GM23248 (cell line): Measurements from ENCODE around the gene PI4KB. TPM values are rescaled to one million over a fixed set of nuclear protein-coding genes. Genes with fewer than 3 reads are reported as not detected.

ENCODE experiments used
- DNase-seq: peaks from one replicate; pipeline ENCODE4 v3.0.0-alpha.2; 2015
- H2AFZ ChIP-seq: fragments of 200-600 bp; sonication (generic); 2 replicates; pipeline ENCODE4 v1.6.1; 2016; ENCODE audit warnings: antibody characterized with exemption
- H3F3A ChIP-seq: fragments of 200-600 bp; sonication (generic); 2 replicates; pipeline ENCODE4 v1.6.1; 2016; ENCODE audit warnings: mild to moderate bottlenecking, antibody characterized with exemption, mixed run types; ENCODE audit not compliant: insufficient read depth
- H3K27ac ChIP-seq: fragments of 200-600 bp; sonication (generic); 2 replicates; pipeline ENCODE4 v1.5.1; 2016; ENCODE audit warnings: mild to moderate bottlenecking
- H3K27me3 ChIP-seq: fragments of 200-600 bp; sonication (generic); replicated peaks from 2 replicates; pipeline ENCODE4 v1.6.1; 2016; ENCODE audit warnings: mild to moderate bottlenecking; ENCODE audit not compliant: insufficient read depth
- H3K36me3 ChIP-seq: fragments of 200-600 bp; sonication (generic); 2 replicates; pipeline ENCODE4 v1.6.1; 2016; ENCODE audit warnings: low read depth, mild to moderate bottlenecking
- H3K4me1 ChIP-seq: fragments of 200-600 bp; sonication (generic); 2 replicates; pipeline ENCODE4 v1.6.1; 2016; ENCODE audit warnings: mild to moderate bottlenecking; ENCODE audit not compliant: insufficient read depth
- H3K4me2 ChIP-seq: fragments of 200-600 bp; sonication (generic); one replicate; pipeline ENCODE4 v1.6.1; 2016; ENCODE audit warnings: mild to moderate bottlenecking; ENCODE audit not compliant: unreplicated experiment
- H3K4me3 ChIP-seq: fragments of 200-600 bp; sonication (generic); 2 replicates; pipeline ENCODE4 v1.5.1; 2016; ENCODE audit warnings: mild to moderate bottlenecking
- H3K79me2 ChIP-seq: fragments of 200-600 bp; sonication (generic); 2 replicates; pipeline ENCODE4 v1.6.1; 2016; ENCODE audit warnings: mild to moderate bottlenecking; ENCODE audit not compliant: insufficient read depth
- H3K9ac ChIP-seq: fragments of 200-600 bp; sonication (generic); 2 replicates; pipeline ENCODE4 v1.6.1; 2016; ENCODE audit warnings: mild to moderate bottlenecking
- H3K9me2 ChIP-seq: fragments of 200-600 bp; sonication (generic); 2 replicates; pipeline ENCODE4 v1.6.1; 2016; ENCODE audit warnings: mixed run types, mild to moderate bottlenecking, moderate library complexity; ENCODE audit not compliant: insufficient read depth
- H3K9me3 ChIP-seq: fragments of 200-600 bp; sonication (generic); one replicate; pipeline ENCODE4 v1.6.1; 2017; ENCODE audit warnings: low read depth
- H4K20me1 ChIP-seq: fragments of 200-600 bp; sonication (generic); 2 replicates; pipeline ENCODE4 v1.6.0; 2016; ENCODE audit not compliant: insufficient read depth
- EZH2 ChIP-seq: fragments of 200-600 bp; sonication (generic); IDR thresholded peaks from 2 replicates; pipeline ENCODE4 v1.6.1; 2018; ENCODE audit warnings: antibody characterized with exemption, mild to moderate bottlenecking; ENCODE audit not compliant: insufficient read depth, poor library complexity, severe bottlenecking
- EZH2phosphoT487 ChIP-seq: fragments of 200-600 bp; sonication (generic); IDR thresholded peaks from 2 replicates; pipeline ENCODE4 v1.6.1; 2018; ENCODE audit warnings: antibody characterized with exemption, moderate library complexity, mild to moderate bottlenecking, low read depth; ENCODE audit not compliant: insufficient read depth
- WGBS, 2 experiments: methylation state at CpG; one replicate each; pipeline ENCODE4 v1.1.6; 2015 to 2017; ENCODE audit warnings: low lambda C conversion rate in 2 of 2, low coverage in 1 of 2; ENCODE audit errors: missing lambda C conversion rate in 2 of 2; 5-methylcytosine and 5-hydroxymethylcytosine counted together
- in situ Hi-C: fragments of 300-500 bp; cut with MboI; formaldehyde crosslinking; loops from 2 replicates; pipeline ENCODE4 v1.15.0; 2020
- polyA plus RNA-seq: library from polyadenylated mRNA; unstranded; fragments of >200 nt; fragmentation: Nextera tagmentation; extraction: Ambion mirVana; gene quantifications from 2 replicates; pipeline ENCODE4 v1.2.1, GENCODE V29; 2016
- total RNA-seq: library from RNA; depleted of rRNA; stranded (reverse); fragments of >200 nt; shearing (Covaris generic); gene quantifications from 2 replicates; pipeline ENCODE4 v1.2.3, GENCODE V29; 2014

PI4KB gene
- total and polyA plus RNA-seq, 2 experiments from 2014 or later = 47.5 to 51.7 TPM

DNA sequence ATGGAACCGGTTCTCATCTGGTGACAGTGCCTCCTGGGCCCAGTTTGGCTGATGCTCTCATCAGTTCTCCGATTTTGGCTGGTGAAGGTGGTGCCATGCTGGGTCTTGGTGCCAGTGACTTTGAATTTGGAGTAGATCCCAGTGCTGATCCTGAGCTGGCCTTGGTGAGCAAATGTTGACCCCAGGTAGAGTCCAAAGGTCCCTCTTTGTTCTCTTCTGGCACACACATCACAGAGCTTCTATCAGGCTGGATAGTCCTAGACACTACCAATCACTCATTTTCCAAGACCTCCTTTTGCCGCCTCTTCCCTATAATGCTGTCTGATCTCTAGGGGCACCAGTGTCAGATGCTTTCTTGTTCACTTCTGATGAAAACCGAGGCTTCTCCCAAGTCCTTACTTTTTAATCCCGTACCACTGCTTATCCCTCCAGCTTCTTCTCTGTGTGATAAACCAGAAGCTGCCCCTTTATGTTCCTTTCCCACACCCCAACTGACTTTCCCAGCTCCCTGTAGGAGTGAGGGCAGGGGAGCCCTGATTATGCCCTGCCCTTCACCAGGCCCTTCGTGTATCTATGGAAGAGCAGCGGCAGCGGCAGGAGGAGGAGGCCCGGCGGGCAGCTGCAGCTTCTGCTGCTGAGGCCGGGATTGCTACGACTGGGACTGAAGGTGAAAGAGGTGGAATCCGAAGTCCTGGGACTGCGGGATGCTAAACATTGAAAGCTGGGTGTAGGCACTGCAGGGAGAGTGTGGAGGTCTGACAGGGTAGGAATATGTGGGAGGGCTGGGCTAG is 61.6 kb downstream of the PI4KB start:
- H3K36me3 ChIP-seq = peaks cover 33% of the 10 kb centered on the region; the same call in 1 of the 2 replicates

DNA sequence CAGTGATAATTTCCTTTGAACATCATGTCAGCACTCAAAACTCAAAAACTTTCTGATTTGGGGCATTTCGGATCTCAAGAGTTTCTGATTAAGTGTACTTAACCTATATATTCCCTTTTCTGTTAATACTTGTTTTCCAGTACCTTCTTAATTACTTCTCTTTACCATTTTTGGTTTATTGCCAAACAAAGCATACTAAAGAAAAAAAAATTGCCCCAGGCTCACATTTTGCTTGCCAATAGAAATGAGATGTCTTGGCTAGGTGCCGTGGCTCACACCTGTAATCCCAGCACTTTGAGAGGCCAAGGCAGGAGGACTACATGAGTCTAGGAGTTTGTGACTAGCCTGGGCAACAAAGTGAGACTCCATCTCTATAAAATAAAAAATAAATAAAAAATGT is 67.9 kb downstream of the PI4KB start:
- H3K9ac ChIP-seq = no peak overlapping the region
- no peak for TF ChIP-seq EZH2
- TF ChIP-seq EZH2phosphoT487 = no peak
- H3K9me2 ChIP-seq = no peaks in the 10 kb centered on the region
- H3K36me3 ChIP-seq = peaks cover 21% of the 10 kb centered on the region; the same call in 1 of the 2 replicates
- DNase-seq = no peak
- H3F3A ChIP-seq = peaks cover 9% of the 10 kb centered on the region
- H2AFZ ChIP-seq = no peak overlapping the region
- H3K4me1 ChIP-seq = peaks cover 10% of the 10 kb centered on the region; the same call in 1 of the 2 replicates
- H4K20me1 ChIP-seq = peaks cover 5% of the 10 kb centered on the region; the same call in 1 of the 2 replicates
- H3K79me2 ChIP-seq = peaks cover 90% of the 10 kb centered on the region
- H3K4me3 ChIP-seq = no peak overlapping the region
- no peak overlapping the region for H3K27ac ChIP-seq
- WGBS, 2 experiments = 97 to 98% methylated on average over 2 of the region's 2 CpGs
- H3K4me2 ChIP-seq = no peak overlapping the region
- in situ Hi-C loops = no loop called here
- H3K27me3 ChIP-seq = no peaks in the 10 kb centered on the region
- H3K9me3 ChIP-seq = no peaks in the 10 kb centered on the region

More for the DNA sequence above, 61.6 kb downstream of the PI4KB start:
- in situ Hi-C loops = no loop called here
- no peak for DNase-seq
- Histone ChIP-seq H3K4me3 (no peak overlapping the region), H3K9me3 (no peaks in the 10 kb centered on the region), H2AFZ (no peak overlapping the region), H3K79me2 (peaks cover 32% of the 10 kb centered on the region), H3K4me2 (no peak overlapping the region), H3K4me1 (no peaks in the 10 kb centered on the region), H3K9me2 (no peaks in the 10 kb centered on the region), H3F3A (no peaks in the 10 kb centered on the region; the same call in 1 of the 2 replicates), H3K27ac (no peak overlapping the region), H4K20me1 (no peaks in the 10 kb centered on the region), H3K27me3 (no peaks in the 10 kb centered on the region), H3K9ac (no peak overlapping the region)
- no peak for TF ChIP-seq EZH2
- TF ChIP-seq EZH2phosphoT487 = no peak
- 86 to 88% methylated on average over 14 of the region's 14 CpGs for WGBS, 2 experiments

DNA sequence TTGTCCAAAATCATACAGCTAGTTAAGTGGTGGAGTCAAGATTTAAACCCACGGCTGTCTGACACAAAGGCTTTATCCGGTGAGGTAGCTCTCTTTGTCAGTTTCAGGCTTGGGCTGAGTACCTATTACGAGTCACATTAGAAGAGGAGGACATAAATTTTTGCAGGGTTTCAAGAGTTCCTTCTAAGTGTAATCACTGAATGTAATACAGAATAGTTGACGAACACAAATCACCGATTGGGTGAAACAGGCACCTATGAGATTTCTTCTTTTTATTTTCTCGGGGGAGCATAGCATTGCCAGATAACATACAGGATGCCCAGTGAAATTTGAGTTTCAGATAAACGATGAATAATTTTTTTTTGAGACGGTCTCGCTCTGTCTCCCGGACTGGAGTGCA is 71.8 kb downstream of the PI4KB start:
- Histone ChIP-seq H3K4me3 (peak overlapping the region; percentile 95), H3K4me2 (peak overlapping the region; percentile 98), H3K27me3 (no peaks in the 10 kb centered on the region), H3K79me2 (peaks cover 55% of the 10 kb centered on the region), H3K9me2 (no peaks in the 10 kb centered on the region), H3K9me3 (no peaks in the 10 kb centered on the region), H4K20me1 (peaks cover 5% of the 10 kb centered on the region; the same call in 1 of the 2 replicates), H2AFZ (peak overlapping the region; percentile 86), H3F3A (peaks cover 42% of the 10 kb centered on the region), H3K4me1 (peaks cover 10% of the 10 kb centered on the region; the same call in 1 of the 2 replicates), H3K27ac (peak overlapping the region; percentile 76), H3K9ac (peak overlapping the region; percentile 86), H3K36me3 (peaks cover 6% of the 10 kb centered on the region)
- no peak for TF ChIP-seq EZH2
- TF ChIP-seq EZH2phosphoT487 = no peak
- DNase-seq = peak; percentile 51
- in situ Hi-C loops = no loop called here
- WGBS, 2 experiments = 24% methylated on average over 10 of the region's 10 CpGs

- Histone ChIP-seq H3F3A (peaks cover 50% of the 10 kb centered on the region), H2AFZ (peak within 1 kb of the TSS; percentile 86), H3K9me2 (no peaks in the 10 kb centered on the region), H3K4me2 (peak within 1 kb of the TSS; percentile 98), H3K4me1 (peaks cover 10% of the 10 kb centered on the region; the same call in 1 of the 2 replicates), H3K27ac (peak within 1 kb of the TSS; percentile 76), H3K9ac (peak within 1 kb of the TSS; percentile 86), H3K36me3 (peaks cover 12% of the 10 kb centered on the region), H3K27me3 (no peaks in the 10 kb centered on the region), H3K79me2 (peaks cover 46% of the 10 kb centered on the region), H4K20me1 (peaks cover 5% of the 10 kb centered on the region; the same call in 1 of the 2 replicates), H3K9me3 (no peaks in the 10 kb centered on the region), H3K4me3 (peak within 1 kb of the TSS; percentile 95)
- in situ Hi-C loops = no loop called here
- 8 to 10% methylated on average over 41 to 56 of the region's 56 CpGs for WGBS, 2 experiments
- DNase-seq = peak; percentile 98
- TF ChIP-seq EZH2 (no peak), EZH2phosphoT487 (no peak)
Observed at GRCh38 chr1:151254217-151255213, 72.7 kb downstream of the PI4KB start, which contains the start of gene PSMD4. TSS of gene PSMD4 (plus strand) at chr1:151254734. CDS start at chr1:151254783, 49 bp downstream.
